ENCODE measurements around the gene CMYA5.

The CMYA5 gene

GRCh38 chr5:79794347-79794746, 104.7 kb downstream of the CMYA5 start:
- Histone ChIP-seq H3K4me1 (ENCODE audit: control insufficient read depth, insufficient read depth, low read length) (no peaks in the 10 kb centered on the region), H3K27ac (ENCODE audit: low read length) (no peak overlapping the region), H3K9me3 (ENCODE audit: control insufficient read depth in 2 of 2, low read length in 2 of 2) (no peaks in the 10 kb centered on the region), H3K4me3 (ENCODE audit: low read length in 2 of 2) (no peak overlapping the region), H3K9ac (ENCODE audit: low read length in 2 of 2) (no peak overlapping the region), H3K27me3 (ENCODE audit: control insufficient read depth in 1 of 2, insufficient read depth in 2 of 2, low read length in 2 of 2) (no peaks in the 10 kb centered on the region), H3K36me3 (ENCODE audit: control insufficient read depth in 2 of 2, insufficient read depth in 2 of 2, low read length in 2 of 2) (peaks cover 0 to 12% of the 10 kb centered on the region in 2 donors)

GRCh38 chr5:79795764-79796398, 106.2 kb downstream of the CMYA5 start:
- Histone ChIP-seq H3K4me1 (ENCODE audit: control insufficient read depth, insufficient read depth, low read length) (no peaks in the 10 kb centered on the region), H3K9ac (ENCODE audit: low read length in 2 of 2) (no peak overlapping the region), H3K9me3 (ENCODE audit: control insufficient read depth in 2 of 2, low read length in 2 of 2) (no peaks in the 10 kb centered on the region), H3K4me3 (ENCODE audit: low read length in 2 of 2) (no peak overlapping the region), H3K27me3 (ENCODE audit: control insufficient read depth in 1 of 2, insufficient read depth in 2 of 2, low read length in 2 of 2) (no peaks in the 10 kb centered on the region), H3K27ac (ENCODE audit: low read length) (no peak overlapping the region), H3K36me3 (ENCODE audit: control insufficient read depth in 2 of 2, insufficient read depth in 2 of 2, low read length in 2 of 2) (peaks cover 0 to 8% of the 10 kb centered on the region in 2 donors)

- peaks cover 0 to 3% of the 10 kb centered on the region in 2 donors for H3K36me3 ChIP-seq (ENCODE audit: control insufficient read depth in 2 of 2, insufficient read depth in 2 of 2, low read length in 2 of 2)
- no peak overlapping the region for H3K4me3 ChIP-seq (ENCODE audit: low read length in 2 of 2)
- no peak overlapping the region for H3K9ac ChIP-seq (ENCODE audit: low read length in 2 of 2)
- no peak overlapping the region for H3K27ac ChIP-seq (ENCODE audit: low read length)
- no peaks in the 10 kb centered on the region for H3K9me3 ChIP-seq (ENCODE audit: control insufficient read depth in 2 of 2, low read length in 2 of 2)
- H3K27me3 ChIP-seq (ENCODE audit: control insufficient read depth in 1 of 2, insufficient read depth in 2 of 2, low read length in 2 of 2): no peaks in the 10 kb centered on the region
- no peaks in the 10 kb centered on the region for H3K4me1 ChIP-seq (ENCODE audit: control insufficient read depth, insufficient read depth, low read length)
Observed at GRCh38 chr5:79798893-79799590, 109.4 kb downstream of the CMYA5 start.

- Histone ChIP-seq H3K4me3 (ENCODE audit: low read length in 2 of 2) (no peak overlapping the region), H3K27me3 (ENCODE audit: control insufficient read depth in 1 of 2, insufficient read depth in 2 of 2, low read length in 2 of 2) (no peaks in the 10 kb centered on the region), H3K4me1 (ENCODE audit: control insufficient read depth, insufficient read depth, low read length) (no peaks in the 10 kb centered on the region), H3K9me3 (ENCODE audit: control insufficient read depth in 2 of 2, low read length in 2 of 2) (no peaks in the 10 kb centered on the region), H3K36me3 (ENCODE audit: control insufficient read depth in 2 of 2, insufficient read depth in 2 of 2, low read length in 2 of 2) (no peaks in the 10 kb centered on the region), H3K27ac (ENCODE audit: low read length) (no peak overlapping the region), H3K9ac (ENCODE audit: low read length in 2 of 2) (no peak overlapping the region)
Observed at GRCh38 chr5:79800979-79801827, 111.6 kb downstream of the CMYA5 start.

GRCh38 chr5:79802406-79802805, 112.8 kb downstream of the CMYA5 start:
- no peaks in the 10 kb centered on the region for H3K36me3 ChIP-seq (ENCODE audit: control insufficient read depth in 2 of 2, insufficient read depth in 2 of 2, low read length in 2 of 2)
- no peaks in the 10 kb centered on the region for H3K4me1 ChIP-seq (ENCODE audit: control insufficient read depth, insufficient read depth, low read length)
- no peak overlapping the region for H3K27ac ChIP-seq (ENCODE audit: low read length)
- no peak overlapping the region for H3K4me3 ChIP-seq (ENCODE audit: low read length in 2 of 2)
- H3K9me3 ChIP-seq (ENCODE audit: control insufficient read depth in 2 of 2, low read length in 2 of 2): no peaks in the 10 kb centered on the region
- H3K27me3 ChIP-seq (ENCODE audit: control insufficient read depth in 1 of 2, insufficient read depth in 2 of 2, low read length in 2 of 2): no peaks in the 10 kb centered on the region
- H3K9ac ChIP-seq (ENCODE audit: low read length in 2 of 2): no peak overlapping the region

- Histone ChIP-seq H3K9me3 (ENCODE audit: control insufficient read depth in 2 of 2, low read length in 2 of 2) (no peaks in the 10 kb centered on the region), H3K4me3 (ENCODE audit: low read length in 2 of 2) (no peak overlapping the region), H3K4me1 (ENCODE audit: control insufficient read depth, insufficient read depth, low read length) (no peaks in the 10 kb centered on the region), H3K36me3 (ENCODE audit: control insufficient read depth in 2 of 2, insufficient read depth in 2 of 2, low read length in 2 of 2) (no peaks in the 10 kb centered on the region), H3K27me3 (ENCODE audit: control insufficient read depth in 1 of 2, insufficient read depth in 2 of 2, low read length in 2 of 2) (no peaks in the 10 kb centered on the region), H3K27ac (ENCODE audit: low read length) (no peak overlapping the region), H3K9ac (ENCODE audit: low read length in 2 of 2) (no peak overlapping the region)
Observed at GRCh38 chr5:79803007-79803406, 113.4 kb downstream of the CMYA5 start.

- H3K4me1 ChIP-seq (ENCODE audit: control insufficient read depth, insufficient read depth, low read length): no peaks in the 10 kb centered on the region
Observed at GRCh38 chr5:79806741-79807140, 117.1 kb downstream of the CMYA5 start.

GRCh38 chr5:79809743-79810142, 120.1 kb downstream of the CMYA5 start:
- Histone ChIP-seq H3K4me1 (ENCODE audit: control insufficient read depth, insufficient read depth, low read length) (no peaks in the 10 kb centered on the region), H3K27ac (ENCODE audit: low read length) (no peak overlapping the region), H3K4me3 (ENCODE audit: low read length in 2 of 2) (no peak overlapping the region), H3K27me3 (ENCODE audit: control insufficient read depth in 1 of 2, insufficient read depth in 2 of 2, low read length in 2 of 2) (no peaks in the 10 kb centered on the region), H3K9ac (ENCODE audit: low read length in 2 of 2) (no peak overlapping the region), H3K36me3 (ENCODE audit: control insufficient read depth in 2 of 2, insufficient read depth in 2 of 2, low read length in 2 of 2) (no peaks in the 10 kb centered on the region), H3K9me3 (ENCODE audit: control insufficient read depth in 2 of 2, low read length in 2 of 2) (no peaks in the 10 kb centered on the region)

More at GRCh38 chr5:79806741-79807140, 117.1 kb downstream of the CMYA5 start:
- no peaks in the 10 kb centered on the region for H3K27me3 ChIP-seq (ENCODE audit: control insufficient read depth in 1 of 2, insufficient read depth in 2 of 2, low read length in 2 of 2)
- no peaks in the 10 kb centered on the region for H3K9me3 ChIP-seq (ENCODE audit: control insufficient read depth in 2 of 2, low read length in 2 of 2)
- no peaks in the 10 kb centered on the region for H3K36me3 ChIP-seq (ENCODE audit: control insufficient read depth in 2 of 2, insufficient read depth in 2 of 2, low read length in 2 of 2)
- H3K27ac ChIP-seq (ENCODE audit: low read length): no peak overlapping the region
- no peak overlapping the region for H3K9ac ChIP-seq (ENCODE audit: low read length in 2 of 2)
- H3K4me3 ChIP-seq (ENCODE audit: low read length in 2 of 2): no peak overlapping the region

- H3K27ac ChIP-seq (ENCODE audit: low read length): no peak overlapping the region
- no peak overlapping the region for H3K4me3 ChIP-seq (ENCODE audit: low read length in 2 of 2)
- no peaks in the 10 kb centered on the region for H3K9me3 ChIP-seq (ENCODE audit: control insufficient read depth in 2 of 2, low read length in 2 of 2)
- H3K27me3 ChIP-seq (ENCODE audit: control insufficient read depth in 1 of 2, insufficient read depth in 2 of 2, low read length in 2 of 2): no peaks in the 10 kb centered on the region
- H3K4me1 ChIP-seq (ENCODE audit: control insufficient read depth, insufficient read depth, low read length): no peaks in the 10 kb centered on the region
- no peak overlapping the region for H3K9ac ChIP-seq (ENCODE audit: low read length in 2 of 2)
- H3K36me3 ChIP-seq (ENCODE audit: control insufficient read depth in 2 of 2, insufficient read depth in 2 of 2, low read length in 2 of 2): no peaks in the 10 kb centered on the region
Observed at GRCh38 chr5:79811081-79811480, 121.4 kb downstream of the CMYA5 start.

GRCh38 chr5:79811904-79812303, 122.3 kb downstream of the CMYA5 start:
- no peaks in the 10 kb centered on the region for H3K9me3 ChIP-seq (ENCODE audit: control insufficient read depth in 2 of 2, low read length in 2 of 2)

More at GRCh38 chr5:79811904-79812303, 122.3 kb downstream of the CMYA5 start:
- H3K4me3 ChIP-seq (ENCODE audit: low read length in 2 of 2): no peak overlapping the region
- H3K27ac ChIP-seq (ENCODE audit: low read length): no peak overlapping the region
- H3K4me1 ChIP-seq (ENCODE audit: control insufficient read depth, insufficient read depth, low read length): no peaks in the 10 kb centered on the region
- no peak overlapping the region for H3K9ac ChIP-seq (ENCODE audit: low read length in 2 of 2)
- no peaks in the 10 kb centered on the region for H3K27me3 ChIP-seq (ENCODE audit: control insufficient read depth in 1 of 2, insufficient read depth in 2 of 2, low read length in 2 of 2)
- H3K36me3 ChIP-seq (ENCODE audit: control insufficient read depth in 2 of 2, insufficient read depth in 2 of 2, low read length in 2 of 2): no peaks in the 10 kb centered on the region

All from stomach smooth muscle (tissue), 2 donors.